ENCODE measurements around the gene RPL41.
"Not testable (repeated sequence)": the region's sequence is repeated elsewhere in the genome, so short reads cannot be mapped to it uniquely, and the experiment has no call there.

RPL41 gene

GRCh38 chr12:56103823-56104108 is 12.7 kb upstream of the RPL41 start:
- no peak for DNase-seq

DNA sequence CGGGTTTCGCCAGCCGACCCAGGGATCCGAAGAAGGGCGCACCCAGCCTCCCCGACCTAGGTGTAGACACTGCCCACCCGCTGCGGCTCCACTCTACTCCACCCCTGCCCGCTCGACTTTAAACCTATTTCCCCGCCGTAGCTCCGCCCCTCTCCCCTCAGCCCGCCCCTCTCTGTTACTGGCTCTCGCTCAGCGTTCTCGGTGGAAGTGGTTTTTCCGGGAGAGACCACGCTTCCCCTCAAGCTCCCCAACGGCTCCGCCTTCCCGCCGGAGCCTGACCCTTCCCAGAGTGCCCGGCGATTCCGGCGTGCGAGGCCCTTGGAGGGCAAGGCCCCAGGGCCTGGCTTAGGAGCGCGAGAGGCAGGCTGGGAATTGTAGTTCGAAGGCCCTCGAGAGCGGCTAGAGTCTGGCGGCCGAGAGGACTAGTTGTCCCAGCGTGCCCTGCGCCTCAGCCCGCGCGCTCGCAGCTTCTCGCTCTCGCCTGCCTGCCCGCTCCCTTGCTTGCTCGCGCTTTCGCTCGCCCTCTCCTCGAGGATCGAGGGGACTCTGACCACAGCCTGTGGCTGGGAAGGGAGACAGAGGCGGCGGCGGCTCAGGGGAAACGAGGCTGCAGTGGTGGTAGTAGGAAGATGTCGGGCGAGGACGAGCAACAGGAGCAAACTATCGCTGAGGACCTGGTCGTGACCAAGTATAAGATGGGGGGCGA is 12.2 kb upstream of the RPL41 start, which contains the start of gene PA2G4:
PA2G4 (plus strand) TSS at position 451 of the 706 bp plus-strand sequence; CDS start at position 630, 179 bp downstream.
- DNase-seq, result peak; percentile 99

DNA sequence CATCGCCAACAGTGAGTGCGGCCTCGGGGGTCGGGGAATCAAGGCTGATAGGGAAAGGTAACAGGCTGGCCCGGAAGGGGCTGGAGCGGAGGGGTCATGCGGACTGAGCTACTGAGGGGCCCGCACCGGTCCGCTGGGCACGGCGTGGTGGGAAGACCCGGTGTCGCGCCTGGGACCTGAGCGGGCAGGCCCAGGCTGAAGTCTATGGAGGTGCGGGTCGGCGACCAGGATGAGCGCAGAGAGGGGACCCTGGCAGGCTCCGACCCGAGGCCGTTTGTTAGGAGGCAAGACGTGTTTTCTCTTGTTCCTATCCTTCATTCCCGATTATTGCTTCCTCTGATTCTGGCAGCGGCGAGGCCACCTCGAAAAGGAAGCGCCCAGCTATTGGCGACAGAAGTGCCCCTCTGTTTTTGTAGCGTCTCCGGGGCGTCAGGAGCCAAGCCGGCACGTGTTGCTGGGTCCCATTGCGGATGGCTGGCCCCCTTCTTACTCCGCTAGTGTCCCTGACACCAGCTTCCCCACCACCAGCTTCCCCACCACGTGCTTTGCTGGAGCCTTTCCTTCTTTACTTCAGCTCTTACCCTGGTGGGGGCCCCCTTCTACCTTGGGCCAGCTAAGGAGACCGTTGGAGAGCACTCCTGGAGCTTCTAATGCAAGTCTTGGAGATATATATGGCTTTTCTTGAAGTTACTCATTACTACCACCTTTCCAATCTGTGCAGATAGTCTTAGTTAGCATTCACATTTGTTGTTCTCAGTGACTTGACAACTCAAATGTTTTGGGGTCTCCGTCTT is 11.4 kb upstream of the RPL41 start:
- DNase-seq, result peak; percentile 65

DNA sequence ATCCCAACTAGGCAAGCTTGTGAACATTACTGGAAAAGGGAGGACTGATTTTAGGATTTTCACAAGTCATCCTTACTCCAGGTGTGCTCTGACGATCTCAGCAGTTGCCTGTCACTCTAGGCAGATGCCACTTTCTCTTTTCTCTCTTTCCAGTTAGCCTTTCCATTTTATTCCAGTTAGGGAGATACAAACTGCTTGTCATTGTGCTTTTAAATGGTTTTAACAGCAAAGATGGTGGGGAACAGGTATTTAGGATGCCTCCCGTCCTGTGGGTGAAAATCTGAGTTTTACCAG is 10.9 kb upstream of the RPL41 start:
- DNase-seq, result no peak

GRCh38 chr12:56107242-56107641 is 9.2 kb upstream of the RPL41 start:
- no peak for DNase-seq

DNA sequence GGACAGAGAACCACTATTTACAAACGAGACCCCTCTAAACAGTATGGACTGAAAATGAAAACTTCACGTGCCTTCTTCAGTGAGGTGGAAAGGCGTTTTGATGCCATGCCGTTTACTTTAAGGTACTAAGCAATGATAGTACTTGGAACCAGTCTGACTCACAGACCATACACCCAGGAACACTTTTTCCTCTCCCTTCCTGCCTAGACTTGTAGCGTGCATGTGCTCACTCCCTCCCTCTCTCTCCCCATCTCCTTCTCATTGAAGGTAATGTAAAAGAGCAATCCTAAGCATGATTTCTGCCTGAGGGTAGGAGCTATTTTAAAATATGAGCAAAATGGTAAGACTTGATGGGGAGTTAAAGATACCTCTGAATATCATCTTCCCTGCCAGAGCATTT is 5.9 kb upstream of the RPL41 start:
- no peak for DNase-seq

DNA sequence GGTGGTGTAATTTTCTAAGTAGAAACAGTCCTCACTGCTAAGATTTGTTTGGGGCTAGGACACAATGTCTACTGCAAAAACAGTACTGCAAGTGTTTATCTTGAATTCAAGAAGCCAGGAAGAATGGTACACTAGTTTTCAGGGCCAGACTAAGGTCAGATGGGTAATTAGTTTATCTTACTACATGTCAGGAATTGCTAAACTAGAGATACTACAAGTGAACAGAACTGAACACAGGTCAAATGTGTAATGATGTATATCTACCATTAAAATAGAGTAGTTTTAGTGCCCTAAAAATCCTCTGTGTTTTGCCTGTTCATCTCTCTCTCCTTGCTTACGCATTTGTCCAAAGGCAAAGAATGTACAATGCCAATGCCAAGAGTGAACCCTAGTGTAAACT is 2.3 kb upstream of the RPL41 start:
- no peak for DNase-seq

DNA sequence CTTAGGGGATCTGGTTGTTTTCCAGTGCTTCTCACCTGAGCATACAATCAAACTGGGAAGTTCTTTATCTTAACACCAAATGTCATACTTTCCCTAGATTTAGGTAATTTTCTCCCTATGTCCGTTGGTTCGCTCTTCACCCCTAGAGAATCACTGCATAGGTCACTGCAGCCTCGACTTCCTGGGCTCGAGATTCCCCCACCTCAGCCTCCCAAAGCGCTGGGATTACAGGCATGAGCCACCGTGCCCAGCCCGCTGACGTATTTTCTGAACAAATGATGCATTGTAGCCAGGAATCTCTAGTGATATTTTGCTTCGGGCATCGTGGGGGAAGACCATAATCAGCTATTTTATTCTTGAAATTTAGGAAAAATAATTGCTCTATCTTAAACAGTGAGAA is 1.1 kb upstream of the RPL41 start:
- no peak for DNase-seq

GRCh38 chr12:56117082-56117706 is 761 bp downstream of the RPL41 start:
- not testable (repeated sequence) for DNase-seq

- peak; percentile 100 for DNase-seq
These were observed 1.6 kb downstream of the RPL41 start, which contains the start of gene ZC3H10 for GRCh38 chr12:56117778-56118687. Gene ZC3H10, plus strand, starts transcription at chr12:56118266. Its CDS starts 2,297 bp downstream, at chr12:56120563.

- no peak for DNase-seq
These were observed 2.4 kb downstream of the RPL41 start for GRCh38 chr12:56118688-56119357.

GRCh38 chr12:56119361-56119796 is 2.9 kb downstream of the RPL41 start:
- peak; percentile 95 for DNase-seq

DNA sequence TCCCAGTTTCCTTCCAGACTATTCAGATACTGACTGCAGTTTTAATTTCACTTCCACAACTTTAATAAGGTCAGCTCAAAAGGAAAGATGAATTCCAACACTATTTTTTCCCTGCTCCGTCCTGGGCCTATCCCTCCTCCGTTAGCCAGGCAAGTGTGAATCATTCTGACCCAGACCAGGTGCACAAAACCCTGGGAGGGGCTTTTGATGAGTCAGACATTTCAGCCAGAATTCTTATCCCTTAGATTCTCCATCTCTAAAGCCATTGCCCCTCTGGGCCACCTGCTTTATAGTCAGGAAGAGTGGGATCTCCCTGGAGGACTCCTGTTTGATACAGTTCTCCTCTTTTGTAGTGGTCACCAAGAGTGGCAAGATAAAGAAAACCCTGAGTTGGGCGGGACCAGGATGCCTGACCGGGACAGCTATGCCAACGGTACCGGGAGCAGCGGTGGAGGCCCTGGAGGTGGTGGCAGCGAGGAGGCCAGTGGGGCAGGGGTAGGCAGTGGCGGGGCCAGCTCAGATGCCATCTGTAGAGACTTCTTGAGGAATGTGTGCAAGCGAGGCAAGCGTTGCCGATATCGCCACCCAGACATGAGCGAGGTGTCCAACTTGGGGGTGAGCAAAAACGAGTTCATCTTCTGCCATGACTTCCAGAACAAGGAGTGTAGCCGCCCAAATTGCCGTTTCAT is 3.9 kb downstream of the RPL41 start:
- DNase-seq, result no peak

DNA sequence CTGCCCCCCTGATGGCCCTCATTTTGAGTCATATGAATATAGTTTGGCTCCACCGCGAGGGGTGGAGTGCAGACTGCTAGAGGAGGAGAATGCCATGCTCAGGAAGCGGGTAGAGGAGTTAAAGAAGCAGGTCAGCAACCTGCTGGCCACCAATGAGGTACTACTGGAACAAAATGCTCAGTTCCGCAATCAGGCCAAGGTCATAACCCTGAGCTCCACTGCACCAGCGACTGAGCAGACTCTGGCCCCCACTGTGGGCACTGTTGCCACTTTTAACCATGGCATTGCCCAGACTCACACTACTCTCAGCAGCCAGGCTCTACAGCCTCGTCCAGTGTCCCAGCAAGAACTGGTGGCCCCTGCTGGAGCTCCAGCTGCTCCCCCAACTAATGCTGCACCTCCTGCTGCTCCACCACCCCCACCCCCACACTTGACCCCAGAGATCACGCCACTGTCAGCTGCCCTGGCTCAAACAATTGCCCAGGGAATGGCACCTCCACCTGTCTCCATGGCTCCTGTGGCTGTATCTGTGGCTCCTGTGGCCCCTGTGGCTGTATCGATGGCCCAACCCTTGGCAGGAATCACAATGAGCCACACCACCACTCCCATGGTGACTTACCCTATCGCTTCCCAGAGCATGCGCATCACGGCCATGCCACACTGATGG is 4.9 kb downstream of the RPL41 start:
- no peak for DNase-seq

GRCh38 chr12:56122637-56123036 is 6.2 kb downstream of the RPL41 start:
- DNase-seq, result no peak

- DNase-seq, result no peak
These were observed 7.7 kb downstream of the RPL41 start for GRCh38 chr12:56124133-56124532.

DNA sequence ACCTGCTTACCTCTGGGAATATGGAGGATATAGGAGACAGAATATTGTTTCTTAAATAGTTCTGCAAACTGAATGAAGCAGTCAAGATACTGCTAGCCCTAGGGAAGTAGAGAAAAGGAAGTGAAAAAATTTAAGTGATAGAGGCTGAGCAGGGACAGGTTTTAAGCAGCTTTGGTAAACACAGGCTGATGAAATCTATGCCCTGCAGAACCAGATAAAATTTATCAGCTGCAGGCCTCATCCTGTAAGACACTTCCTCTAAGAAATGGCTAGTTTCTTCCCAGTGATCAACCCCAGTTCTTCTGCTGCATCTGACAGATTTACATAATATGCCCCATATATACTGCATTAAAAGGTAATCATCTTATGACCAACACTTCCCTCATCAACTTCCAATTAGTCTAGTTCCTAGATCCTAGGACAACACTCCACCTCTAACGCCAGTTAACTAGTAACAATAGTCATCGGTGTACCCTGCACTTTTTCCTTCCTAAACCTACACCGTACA is 10.4 kb downstream of the RPL41 start:
- DNase-seq, result peak; percentile 85

DNA sequence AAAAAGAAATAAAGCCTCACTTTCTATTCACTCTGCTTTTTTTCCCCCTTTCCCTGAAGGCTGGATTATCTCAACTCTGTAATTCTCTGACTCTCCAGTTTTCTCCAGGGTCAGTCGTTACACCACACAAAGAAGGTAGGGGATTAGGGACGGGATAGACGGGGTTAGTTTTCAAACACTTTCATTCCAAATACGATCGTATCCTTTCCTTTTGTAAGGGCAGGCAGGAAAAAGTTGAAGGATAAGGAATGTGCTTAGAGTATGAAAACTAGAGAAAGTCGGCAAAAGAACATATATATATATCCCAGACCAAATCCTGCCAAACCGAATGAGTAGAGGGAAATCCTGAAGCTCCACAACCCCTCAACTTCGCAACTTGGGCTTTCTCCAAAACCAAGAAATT is 11.1 kb downstream of the RPL41 start:
- no peak for DNase-seq

DNA sequence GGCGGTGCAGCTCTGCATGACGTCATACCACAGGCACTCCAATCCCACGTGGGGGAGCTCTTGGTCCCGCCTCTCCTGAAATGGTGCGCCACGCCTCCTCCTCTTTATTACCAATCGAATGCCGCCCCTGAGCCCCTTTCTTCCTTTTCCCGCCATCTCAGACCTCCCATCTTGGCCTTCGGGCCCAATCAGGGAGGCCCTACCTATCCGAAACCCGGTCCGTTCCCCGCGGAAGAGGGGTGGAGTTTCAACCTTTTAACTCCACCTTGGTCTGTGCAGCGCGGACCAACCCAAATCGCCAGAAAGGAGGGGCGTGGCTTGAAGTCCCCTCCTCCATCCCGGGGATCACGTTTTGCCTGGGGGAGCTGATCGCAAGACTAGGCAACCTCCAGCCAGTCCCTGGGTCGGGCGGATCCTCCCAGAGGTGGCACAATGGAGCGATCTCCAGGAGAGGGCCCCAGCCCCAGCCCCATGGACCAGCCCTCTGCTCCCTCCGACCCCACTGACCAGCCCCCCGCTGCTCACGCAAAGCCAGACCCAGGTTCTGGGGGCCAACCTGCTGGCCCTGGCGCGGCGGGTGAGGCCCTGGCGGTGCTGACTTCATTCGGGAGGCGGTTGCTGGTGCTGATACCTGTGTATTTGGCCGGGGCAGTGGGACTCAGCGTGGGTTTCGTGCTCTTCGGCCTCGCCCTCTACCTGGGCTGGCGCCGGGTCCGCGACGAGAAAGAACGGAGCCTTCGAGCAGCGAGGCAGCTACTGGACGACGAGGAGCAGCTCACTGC is 11.6 kb downstream of the RPL41 start, which contains the start of gene ESYT1:
ESYT1 (plus strand) TSS at position 380 of the 782 bp plus-strand sequence; CDS start at position 433, 53 bp downstream.
- DNase-seq, result peak; percentile 100

- DNase-seq, result peak; percentile 57
These were observed 12.3 kb downstream of the RPL41 start for GRCh38 chr12:56128670-56129205.
